HG03558 (cell line): ENCODE results near the gene EPHA4.
"Not testable (repeated sequence)": the region's sequence is repeated elsewhere in the genome, so short reads cannot be mapped to it uniquely, and the experiment has no call there.

Experiments used
- ATAC-seq: cut with Tn5 transposase; IDR thresholded peaks from one replicate; pipeline ENCODE4 v1.9.1; 2021; ENCODE audit warnings: moderate number of reproducible peaks; ENCODE audit not compliant: unreplicated experiment; ENCODE audit errors: extremely low read depth

The EPHA4 gene

DNA sequence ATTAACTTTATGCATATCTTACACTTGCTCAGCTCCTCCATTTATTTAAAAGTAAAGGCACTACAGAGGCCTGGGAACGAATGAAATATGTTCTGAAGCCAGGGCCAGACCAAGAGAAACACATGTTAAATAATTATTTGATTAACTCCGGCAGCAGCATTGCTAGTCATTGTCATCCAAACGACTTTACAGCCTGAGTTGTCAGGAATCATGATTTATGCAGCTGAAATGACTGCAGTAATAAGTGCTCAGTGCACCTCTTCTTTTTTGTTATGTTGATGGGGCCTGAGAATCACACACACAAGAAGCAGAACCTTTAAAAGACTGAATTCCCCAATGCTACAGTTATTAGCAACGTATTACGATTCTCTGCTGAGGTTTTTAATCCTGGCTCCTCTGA is 58.9 kb downstream of the EPHA4 start:
- no peak for ATAC-seq

DNA sequence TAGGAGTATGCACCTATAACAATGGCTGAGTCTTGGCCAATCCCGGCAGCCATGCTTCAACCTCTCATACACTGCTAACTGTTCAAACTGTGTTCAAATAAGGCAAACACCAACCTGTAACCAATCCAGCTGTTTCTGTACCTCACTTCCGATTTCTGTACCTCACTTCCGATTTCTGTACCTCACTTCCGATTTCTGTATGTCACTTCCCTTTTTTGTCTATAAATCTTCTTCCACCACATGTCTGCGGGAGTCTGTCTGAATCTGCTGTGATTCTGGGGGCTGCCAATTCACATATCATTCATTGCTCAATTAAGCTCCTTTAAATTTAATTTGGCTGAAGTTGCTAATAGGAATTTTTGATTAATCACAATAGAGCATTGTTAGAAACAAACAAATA is 60.8 kb downstream of the EPHA4 start:
- ATAC-seq: not testable (repeated sequence)

DNA sequence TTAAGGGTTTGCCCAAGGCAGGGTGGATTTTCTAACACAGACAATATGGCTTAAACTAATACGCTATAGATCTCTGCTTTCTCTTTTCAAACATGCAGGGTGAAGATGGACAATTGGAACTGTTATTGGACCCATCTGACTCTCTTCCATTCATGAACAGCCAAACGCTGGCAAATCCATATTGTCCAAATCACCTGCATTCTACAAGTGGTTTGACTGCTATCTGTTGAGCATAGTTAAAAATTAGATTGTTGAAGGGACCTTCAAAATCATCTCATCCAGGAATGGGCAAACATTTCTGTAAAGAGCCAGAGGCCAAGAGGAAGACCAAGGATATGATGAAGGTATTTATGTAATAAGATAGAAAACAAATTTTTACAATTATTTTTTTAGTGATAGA is 65.6 kb downstream of the EPHA4 start:
- no peak for ATAC-seq

DNA sequence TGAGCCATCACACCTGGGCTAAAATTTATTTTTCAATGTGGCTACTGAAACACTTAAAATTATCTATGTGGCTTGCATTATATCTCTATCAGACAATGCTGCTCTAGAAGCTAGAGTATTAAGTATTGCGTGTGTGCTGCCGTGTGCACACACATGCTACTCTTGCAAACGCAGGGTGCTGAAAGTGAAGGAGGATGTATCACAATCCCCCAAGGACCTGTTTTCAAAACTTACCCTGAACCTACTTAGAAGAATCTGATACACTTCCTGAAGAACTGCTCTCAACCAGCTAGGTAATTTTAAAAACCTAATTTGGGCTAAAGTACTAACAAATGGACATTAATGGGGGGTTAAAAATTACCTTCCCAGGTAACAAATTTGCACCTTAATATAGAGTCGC is 66.5 kb downstream of the EPHA4 start:
- no peak for ATAC-seq

DNA sequence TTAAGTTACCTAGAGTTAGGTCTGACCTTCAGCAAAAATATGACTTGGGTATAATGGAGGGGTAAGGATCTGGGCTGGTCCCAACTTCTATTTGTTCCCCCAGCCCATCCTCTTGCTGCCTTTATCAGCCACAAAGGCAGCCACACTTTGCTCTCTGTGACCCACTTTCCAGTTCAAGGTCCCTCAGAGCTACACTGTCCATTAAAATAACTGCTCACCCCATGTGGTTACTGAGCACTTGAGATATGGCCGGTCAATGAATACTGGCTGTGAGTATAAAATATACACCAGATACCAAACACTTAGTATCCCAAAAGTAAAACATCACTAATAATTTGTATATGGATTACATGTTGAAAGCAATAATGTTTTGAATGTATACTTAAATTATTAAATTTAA is 67.2 kb downstream of the EPHA4 start:
- ATAC-seq: no peak

DNA sequence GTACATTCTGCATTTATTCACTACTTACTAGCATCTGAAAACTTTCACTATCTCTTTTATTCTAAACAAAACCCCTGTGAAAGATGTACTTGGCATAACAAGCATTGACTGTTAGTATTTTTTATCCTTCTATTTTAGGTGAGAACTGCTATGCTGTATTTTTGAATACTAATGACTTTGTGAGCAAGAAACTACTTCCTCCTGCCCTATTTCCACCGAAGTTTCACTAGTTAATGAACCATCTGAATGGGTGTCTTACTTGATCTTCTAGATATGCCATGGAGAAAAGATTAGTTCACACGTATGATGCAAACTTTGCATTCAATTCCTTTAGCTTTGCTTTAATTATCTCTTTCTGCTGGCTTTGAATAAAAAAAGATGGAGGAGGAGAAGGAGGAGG is 68.1 kb downstream of the EPHA4 start:
- no peak for ATAC-seq

DNA sequence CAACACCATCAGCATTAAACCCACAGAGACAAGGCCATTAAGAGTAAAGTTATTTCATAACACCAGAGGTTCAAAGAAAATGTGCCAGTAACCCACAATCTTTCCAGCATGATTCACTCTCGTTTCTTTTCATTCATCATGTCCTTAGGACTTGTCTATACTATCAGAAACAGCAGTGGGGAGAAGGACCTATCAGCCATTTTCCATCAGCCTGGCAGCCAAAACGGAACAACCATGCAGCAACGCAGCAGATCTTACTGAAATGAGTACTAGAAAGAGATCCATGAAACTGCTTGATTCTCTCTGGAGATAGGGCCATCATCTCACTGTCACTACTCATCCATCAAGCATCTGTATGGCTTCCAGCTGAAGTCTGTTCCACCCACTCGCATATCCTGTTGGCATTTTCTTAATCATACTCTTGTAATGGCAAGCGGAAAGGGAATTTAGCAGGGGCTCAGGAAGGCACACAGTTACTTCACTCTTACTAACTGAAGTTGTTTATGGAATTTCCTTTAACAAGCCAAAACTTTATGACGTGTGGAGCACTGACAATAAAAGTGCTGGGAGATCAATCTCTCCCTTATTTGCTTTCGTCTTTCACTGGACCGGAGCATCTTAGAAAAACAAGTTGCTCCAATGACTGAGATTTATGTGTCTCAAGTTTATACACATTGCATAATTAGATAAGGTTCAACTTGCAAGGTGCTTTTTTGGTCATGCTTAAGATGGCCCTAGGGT is 69.7 kb downstream of the EPHA4 start:
- no peak for ATAC-seq

DNA sequence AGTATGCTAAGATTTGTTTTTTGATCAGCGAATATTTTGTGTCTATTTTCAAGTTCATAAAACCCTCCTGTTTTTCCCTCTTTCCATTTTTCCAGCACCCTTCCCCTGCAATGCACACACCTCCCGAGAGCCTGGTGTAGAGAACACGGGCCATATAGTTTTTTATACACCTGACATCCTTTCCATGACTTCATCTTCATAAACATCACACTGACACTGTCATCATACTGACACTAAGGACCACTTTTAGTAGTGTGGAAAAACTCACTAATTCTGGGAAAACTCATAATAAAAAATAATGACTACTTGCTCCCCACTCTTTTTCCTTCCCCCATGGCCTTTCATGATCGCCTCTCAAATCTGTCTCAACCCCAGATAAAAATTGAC is 70.2 kb downstream of the EPHA4 start:
- no peak for ATAC-seq

DNA sequence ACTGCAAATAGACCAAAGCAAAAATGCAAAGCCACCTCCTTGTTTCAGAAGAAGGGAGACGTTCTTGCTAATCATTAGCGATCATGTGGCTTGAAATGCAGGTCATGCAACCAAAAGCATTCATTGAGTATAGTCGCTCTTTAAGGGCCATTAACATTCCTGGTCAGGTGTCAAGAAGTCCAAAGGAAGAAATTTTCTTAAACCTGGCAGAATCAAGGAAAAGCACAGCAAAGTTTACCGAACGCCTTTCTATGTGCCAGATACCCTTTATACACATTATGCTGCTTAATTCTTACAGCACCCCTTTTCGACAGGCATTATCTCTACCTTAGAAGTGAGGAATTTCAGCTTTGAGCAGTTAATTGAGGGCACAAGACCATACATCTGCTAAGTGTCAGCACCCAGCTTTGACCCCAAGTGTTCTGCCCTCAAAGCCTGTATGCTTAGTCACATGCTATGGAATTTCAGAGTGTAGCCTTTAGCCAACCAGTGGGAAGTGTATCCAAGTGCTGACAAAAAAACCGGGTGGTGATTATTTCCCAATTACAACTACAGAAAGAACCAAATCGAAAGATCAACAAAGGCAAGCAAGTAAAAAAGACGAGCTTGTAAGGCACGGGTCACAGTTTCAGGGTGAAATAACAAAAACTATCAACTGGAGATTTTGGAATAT is 70.8 kb downstream of the EPHA4 start:
- ATAC-seq: no peak

DNA sequence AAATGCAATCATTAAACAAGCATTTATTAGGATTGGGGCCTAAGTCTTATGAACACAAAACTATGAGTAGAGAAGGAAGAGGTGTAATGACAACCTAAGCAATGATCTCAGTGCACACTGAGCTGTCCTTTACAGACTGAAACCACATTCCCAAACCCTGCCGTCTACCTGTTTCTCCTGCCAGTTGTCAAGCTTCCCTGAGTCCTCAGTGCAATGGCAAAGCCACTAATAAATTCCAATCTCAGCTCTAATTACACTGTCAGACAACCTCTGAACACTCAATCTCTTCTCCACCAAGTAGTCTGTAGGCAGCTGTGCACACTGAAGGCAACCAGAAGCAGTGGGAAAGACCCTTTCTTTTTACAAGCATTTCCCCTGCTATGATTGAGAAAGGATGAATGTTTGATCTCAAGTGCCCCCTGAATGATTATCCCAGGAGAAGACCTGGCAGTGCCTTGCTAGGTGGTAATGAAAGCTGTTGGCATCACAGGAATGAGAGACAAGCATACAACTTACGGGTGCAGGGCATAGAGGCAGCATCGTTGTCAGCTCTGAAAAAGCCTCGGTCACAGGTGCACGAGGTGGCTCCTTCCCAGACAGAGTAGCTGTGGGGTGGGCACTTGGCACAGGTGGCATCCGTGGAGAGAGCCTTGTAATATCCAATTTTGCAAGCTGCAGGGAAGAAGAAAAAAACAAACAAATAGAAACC is 71.4 kb downstream of the EPHA4 start:
- ATAC-seq: no peak

DNA sequence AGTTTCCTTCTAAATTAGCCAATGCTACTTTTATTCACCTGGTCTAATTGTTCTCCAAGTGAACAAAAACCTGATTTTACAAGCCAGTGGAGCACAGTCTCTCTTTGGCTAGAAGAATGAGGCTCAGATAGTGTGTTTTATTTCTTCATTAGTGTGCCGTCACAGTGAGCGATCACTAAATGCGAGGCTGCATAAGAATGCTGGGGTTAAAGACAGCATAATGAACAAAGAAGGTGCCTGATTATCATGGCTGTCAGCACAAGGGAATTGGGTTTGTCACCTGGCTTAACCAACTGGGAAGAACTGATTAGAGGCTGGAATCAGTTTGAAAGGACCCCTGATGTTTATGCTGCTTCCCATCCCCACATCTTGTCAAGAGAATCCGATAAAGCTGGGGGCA is 76.4 kb downstream of the EPHA4 start:
- no peak for ATAC-seq

DNA sequence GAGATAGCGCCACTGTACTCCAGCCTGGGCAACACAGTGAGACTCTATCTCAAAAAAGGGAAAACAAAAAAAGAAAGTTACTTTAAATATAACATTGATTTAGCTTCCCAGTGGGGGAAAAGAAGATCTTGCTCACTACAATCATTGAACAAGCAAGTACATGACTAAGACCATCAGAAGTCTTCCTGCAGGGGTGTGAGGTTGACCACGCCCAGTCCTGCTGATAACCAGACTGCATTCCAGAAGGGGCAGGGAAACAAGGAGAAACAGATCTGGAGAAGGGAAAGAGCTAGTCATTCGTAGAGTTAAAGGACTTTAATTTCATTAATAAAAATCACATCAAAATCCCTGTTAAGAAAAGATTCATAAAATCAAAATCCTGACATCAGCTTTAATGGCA is 77.5 kb downstream of the EPHA4 start:
- no peak for ATAC-seq

DNA sequence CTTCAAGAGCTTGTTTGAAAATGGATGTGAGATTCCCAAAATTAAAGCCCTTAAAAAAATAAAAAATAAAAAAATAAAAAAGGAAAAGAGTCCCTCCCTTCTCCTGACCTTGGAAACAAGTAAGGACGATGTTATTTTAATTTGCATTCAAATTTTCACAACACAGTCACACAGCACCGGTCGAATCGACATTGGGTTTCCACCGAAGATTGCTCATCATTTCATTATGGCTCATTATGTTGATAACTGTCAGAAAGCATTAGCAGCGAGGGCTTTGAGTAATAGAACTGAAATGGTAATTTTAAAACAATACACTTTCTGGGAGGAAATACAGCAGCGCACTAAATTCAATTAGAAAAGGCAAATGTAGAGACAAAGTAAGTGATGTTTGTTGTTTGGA is 78.7 kb downstream of the EPHA4 start:
- ATAC-seq: no peak

DNA sequence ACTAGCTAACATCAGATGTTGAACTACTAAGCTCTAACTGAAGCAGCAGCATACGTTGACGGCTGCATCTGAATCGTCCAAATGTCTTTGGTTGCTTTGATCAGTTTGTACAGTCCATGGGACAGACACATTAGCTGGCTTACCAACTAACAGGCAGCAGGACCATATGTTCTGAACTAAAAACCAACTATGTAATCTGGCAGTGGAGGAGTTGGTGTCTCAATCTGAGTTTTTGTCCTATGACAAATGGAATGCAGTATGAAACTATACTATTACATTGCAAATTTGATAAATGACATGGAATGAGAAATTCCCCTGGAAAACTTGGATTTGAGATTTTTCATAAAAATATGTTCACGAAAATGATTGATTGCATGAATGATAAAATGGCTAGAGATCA is 79.5 kb downstream of the EPHA4 start:
- no peak for ATAC-seq

DNA sequence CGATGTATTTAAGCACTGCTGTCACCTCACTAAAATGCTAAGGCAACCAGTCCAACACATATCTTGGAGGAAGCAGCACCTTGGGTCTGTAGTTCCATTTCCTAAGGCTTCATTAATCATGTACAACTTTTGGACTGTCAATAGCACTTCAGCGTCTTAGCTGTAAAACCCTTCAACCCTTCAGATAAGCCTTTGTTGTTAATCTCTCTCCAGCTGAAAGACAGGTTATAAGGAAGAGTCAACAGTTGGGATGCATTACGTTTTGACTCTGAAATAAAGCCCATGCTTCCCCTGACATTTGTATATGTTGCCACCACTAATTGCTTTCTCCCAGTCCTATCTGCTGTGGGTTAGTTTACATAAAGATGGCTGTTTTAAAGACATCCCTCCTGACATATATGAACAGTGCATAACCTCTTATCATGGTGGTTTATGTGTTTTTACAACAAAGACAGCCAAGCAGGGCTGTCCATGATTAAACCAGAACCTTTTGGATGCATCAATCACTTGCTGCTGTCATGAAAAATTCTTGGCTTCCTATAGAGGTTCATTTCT is 81.5 kb downstream of the EPHA4 start:
- ATAC-seq: no peak

DNA sequence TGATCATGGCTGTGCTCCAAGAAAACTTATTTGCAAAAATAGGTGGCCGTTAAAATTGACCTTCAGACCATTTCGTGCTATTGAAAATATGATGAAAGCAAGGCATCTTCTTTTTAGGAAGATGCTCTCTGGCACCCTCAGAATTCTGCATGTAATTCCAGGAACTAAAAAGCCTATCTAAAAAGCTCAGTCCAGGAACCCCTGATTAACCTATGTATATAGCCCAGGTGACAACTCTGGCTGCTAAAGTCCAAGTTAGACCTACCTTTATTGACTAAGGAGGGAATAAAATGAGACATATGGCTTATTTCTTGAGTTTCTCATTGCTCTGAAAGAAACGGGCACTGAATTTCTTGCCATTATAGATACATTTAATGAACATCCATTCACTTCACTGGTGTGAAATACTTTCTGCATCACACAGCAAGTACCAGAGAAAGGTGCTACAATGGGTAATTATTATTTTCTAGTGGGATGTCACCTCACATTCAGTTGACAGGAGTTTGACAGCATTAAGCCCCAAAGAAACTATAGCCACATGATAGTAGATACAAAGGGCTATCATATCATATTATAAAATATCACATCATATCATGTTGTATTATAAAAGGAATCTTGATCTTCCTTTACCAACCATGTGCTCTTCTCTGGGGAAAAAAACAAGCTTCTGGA is 83.8 kb downstream of the EPHA4 start:
- no peak for ATAC-seq

DNA sequence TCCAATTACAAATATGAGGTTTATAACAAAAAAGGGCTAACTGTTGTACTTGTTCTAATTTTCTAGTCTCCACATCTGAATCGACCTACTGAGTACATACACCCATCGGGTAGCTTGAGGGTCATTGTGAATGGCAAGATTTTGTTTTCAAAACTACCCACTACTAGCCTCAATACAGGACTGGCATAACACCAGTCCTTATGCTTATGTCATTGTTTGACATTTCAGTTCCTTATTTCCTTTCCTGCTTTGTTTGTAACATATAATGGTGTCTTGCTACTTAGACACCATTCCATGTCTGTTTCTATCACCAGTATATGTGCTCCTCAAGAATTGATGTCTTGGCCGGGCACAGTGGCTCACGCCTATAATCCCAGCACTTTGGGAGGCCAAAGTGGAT is 86.0 kb downstream of the EPHA4 start:
- ATAC-seq: no peak

DNA sequence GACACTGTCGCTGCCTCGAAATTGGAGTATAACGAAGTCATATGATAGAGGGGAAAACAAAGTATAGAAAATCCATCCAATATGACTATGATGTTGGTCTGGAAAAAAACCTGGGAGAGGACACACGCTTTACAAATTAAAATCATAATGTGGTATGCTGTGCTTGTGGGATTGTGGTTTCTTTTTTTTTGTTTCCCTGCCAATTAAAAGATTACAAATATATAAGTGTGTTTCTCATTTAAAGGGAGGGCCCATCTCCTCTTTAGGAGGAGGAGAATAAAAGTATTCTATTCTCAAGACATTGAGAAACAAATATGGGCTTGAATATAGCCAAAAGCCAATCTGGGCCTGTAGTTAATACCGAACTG is 86.6 kb downstream of the EPHA4 start:
- ATAC-seq: no peak

DNA sequence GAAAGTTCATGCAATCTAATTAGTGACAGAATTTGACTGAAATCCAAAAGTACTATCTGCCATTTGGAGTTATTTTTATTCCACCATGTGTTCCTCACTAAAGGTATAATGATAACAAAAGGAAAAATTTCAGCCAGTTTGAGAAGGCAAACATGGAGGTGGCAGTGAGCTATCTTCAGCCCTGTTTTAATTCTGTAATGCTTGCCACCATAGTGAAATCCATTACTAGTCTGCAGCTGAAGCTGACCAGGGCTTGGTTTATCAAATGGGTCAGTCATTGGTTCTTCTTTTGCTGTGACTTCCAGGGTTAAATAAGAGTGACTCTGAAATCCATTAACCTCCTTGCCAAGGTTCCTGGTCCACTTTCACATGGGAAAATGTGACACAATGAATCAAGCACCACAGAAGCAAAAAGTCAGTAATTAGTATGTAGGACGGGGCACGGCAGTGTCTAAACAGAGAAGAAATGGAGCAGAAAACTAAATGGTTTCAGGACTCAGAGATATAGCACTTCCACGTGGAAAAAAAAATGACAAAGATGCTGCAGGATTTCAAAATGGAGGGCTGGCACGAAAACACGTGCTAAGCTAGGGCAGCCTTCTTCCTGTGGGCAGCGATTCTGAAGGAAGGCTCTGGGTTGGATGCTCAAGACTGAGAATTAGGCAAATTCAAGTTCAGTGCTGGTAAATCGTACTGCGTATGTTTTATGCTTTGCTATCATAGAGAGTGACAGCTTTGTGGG is 87.2 kb downstream of the EPHA4 start:
- ATAC-seq: no peak
